ENCODE results near the gene ADCY10.
"Not testable (repeated sequence)": the region's sequence is repeated elsewhere in the genome, so short reads cannot be mapped to it uniquely, and the experiment has no call there.

GRCh38 chr1:167806235-167806634 lies 107.7 kb downstream of the ADCY10 start:
- TF ChIP-seq, protein P1, sequence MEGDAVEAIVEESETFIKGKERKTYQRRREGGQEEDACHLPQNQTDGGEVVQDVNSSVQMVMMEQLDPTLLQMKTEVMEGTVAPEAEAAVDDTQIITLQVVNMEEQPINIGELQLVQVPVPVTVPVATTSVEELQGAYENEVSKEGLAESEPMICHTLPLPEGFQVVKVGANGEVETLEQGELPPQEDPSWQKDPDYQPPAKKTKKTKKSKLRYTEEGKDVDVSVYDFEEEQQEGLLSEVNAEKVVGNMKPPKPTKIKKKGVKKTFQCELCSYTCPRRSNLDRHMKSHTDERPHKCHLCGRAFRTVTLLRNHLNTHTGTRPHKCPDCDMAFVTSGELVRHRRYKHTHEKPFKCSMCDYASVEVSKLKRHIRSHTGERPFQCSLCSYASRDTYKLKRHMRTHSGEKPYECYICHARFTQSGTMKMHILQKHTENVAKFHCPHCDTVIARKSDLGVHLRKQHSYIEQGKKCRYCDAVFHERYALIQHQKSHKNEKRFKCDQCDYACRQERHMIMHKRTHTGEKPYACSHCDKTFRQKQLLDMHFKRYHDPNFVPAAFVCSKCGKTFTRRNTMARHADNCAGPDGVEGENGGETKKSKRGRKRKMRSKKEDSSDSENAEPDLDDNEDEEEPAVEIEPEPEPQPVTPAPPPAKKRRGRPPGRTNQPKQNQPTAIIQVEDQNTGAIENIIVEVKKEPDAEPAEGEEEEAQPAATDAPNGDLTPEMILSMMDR (conservative IDR thresholded peaks at IDR 0.05), result not testable (repeated sequence)
- not testable (repeated sequence) for TF ChIP-seq EZH2 (IDR thresholded peaks at IDR 0.05; ENCODE audit: low read depth)
